ENCODE results near the gene TTLL5. TPM values are rescaled to one million over a fixed set of nuclear protein-coding genes. Genes with fewer than 3 reads are reported as not detected.

Gene TTLL5
- polyA plus RNA-seq, 2 of the 4 experiments (the other 2 are of a cell fraction) = 18.8 to 23.7 TPM

DNA sequence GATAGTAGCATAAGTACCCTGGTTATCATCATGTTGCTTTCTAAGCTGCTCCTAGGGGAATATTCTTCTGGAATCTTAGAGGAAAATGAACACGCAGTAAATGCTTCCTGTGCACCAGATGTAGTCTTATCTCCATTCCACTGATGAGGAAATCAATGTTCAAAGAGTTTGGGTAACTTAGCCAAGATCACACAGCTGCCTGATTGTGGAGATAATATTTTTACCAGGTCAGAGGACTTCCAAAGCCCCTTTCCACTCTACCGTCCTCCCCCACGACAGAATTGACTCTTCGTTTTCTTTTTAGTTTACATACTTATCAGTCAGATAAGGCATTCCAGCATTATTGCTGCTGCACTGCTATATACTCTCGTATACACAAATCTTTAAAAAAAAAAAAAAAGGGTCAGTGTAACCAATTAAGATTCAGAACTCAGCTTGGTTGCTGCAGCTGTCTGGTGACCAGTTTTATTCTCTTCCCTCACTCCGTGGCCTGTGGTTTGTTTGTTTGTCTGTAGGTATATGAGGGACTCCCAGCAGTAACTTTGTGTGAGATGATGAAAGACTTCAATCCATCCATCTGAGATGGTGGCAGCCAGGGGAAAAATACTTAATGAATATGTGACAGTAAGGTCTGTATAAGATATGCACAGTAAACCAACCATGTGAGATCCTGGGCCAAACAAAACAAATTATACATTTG is 210.3 kb downstream of the TTLL5 start:
- Histone ChIP-seq H3K4me1 (peaks cover 13% of the 10 kb centered on the region), H3K4me2 (no peak overlapping the region), H3K4me3 (no peak overlapping the region), H3K9me3 (no peaks in the 10 kb centered on the region), H3K27ac (no peak overlapping the region)
- DNase-seq (ENCODE audit: low read depth in 1 of 2, low spot score in 1 of 2) (no peak), FAIRE-seq (no peak), ATAC-seq (no peak)
- ChIA-PET POLR2A (no interaction called here), CTCF (interaction anchor here (0.6 to 0.7 kb wide), 2 partner anchors 26 to 516 kb away, joined by 3 read pairs; no protein-coding TSS in a partner anchor)
- TF ChIP-seq ZFP36 (IDR thresholded peaks at IDR 0.05; ENCODE audit: borderline replicate concordance, partially characterized antibody) = no peak
- TF ChIP-seq POLR2AphosphoS2 (conservative IDR thresholded peaks at IDR 0.05; ENCODE audit: low read length) = no peak
- no peak for TF ChIP-seq MAFK (IDR thresholded peaks at IDR 0.05; ENCODE audit: partially characterized antibody)
- TF ChIP-seq ZNF302 (CRISPR knock-in tag; IDR thresholded peaks at IDR 0.05) = no peak
- TF ChIP-seq, protein P1, sequence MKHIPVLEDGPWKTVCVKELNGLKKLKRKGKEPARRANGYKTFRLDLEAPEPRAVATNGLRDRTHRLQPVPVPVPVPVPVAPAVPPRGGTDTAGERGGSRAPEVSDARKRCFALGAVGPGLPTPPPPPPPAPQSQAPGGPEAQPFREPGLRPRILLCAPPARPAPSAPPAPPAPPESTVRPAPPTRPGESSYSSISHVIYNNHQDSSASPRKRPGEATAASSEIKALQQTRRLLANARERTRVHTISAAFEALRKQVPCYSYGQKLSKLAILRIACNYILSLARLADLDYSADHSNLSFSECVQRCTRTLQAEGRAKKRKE (CRISPR knock-in tag; IDR thresholded peaks at IDR 0.05; ENCODE audit: low read depth) = no peak
- TF ChIP-seq POLR2A (IDR thresholded peaks at IDR 0.05; ENCODE audit: low read length) = no peak
- TF ChIP-seq JUN (IDR thresholded peaks at IDR 0.05) = no peak
- TF ChIP-seq PHF8 (IDR thresholded peaks at IDR 0.05; ENCODE audit: borderline replicate concordance, low read depth) = no peak
- TF ChIP-seq, protein P2, sequence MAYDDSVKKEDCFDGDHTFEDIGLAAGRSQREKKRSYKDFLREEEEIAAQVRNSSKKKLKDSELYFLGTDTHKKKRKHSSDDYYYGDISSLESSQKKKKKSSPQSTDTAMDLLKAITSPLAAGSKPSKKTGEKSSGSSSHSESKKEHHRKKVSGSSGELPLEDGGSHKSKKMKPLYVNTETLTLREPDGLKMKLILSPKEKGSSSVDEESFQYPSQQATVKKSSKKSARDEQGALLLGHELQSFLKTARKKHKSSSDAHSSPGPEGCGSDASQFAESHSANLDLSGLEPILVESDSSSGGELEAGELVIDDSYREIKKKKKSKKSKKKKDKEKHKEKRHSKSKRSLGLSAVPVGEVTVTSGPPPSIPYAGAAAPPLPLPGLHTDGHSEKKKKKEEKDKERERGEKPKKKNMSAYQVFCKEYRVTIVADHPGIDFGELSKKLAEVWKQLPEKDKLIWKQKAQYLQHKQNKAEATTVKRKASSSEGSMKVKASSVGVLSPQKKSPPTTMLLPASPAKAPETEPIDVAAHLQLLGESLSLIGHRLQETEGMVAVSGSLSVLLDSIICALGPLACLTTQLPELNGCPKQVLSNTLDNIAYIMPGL (CRISPR knock-in tag; IDR thresholded peaks at IDR 0.05; ENCODE audit: borderline replicate concordance) = no peak
- TF ChIP-seq, protein P3, sequence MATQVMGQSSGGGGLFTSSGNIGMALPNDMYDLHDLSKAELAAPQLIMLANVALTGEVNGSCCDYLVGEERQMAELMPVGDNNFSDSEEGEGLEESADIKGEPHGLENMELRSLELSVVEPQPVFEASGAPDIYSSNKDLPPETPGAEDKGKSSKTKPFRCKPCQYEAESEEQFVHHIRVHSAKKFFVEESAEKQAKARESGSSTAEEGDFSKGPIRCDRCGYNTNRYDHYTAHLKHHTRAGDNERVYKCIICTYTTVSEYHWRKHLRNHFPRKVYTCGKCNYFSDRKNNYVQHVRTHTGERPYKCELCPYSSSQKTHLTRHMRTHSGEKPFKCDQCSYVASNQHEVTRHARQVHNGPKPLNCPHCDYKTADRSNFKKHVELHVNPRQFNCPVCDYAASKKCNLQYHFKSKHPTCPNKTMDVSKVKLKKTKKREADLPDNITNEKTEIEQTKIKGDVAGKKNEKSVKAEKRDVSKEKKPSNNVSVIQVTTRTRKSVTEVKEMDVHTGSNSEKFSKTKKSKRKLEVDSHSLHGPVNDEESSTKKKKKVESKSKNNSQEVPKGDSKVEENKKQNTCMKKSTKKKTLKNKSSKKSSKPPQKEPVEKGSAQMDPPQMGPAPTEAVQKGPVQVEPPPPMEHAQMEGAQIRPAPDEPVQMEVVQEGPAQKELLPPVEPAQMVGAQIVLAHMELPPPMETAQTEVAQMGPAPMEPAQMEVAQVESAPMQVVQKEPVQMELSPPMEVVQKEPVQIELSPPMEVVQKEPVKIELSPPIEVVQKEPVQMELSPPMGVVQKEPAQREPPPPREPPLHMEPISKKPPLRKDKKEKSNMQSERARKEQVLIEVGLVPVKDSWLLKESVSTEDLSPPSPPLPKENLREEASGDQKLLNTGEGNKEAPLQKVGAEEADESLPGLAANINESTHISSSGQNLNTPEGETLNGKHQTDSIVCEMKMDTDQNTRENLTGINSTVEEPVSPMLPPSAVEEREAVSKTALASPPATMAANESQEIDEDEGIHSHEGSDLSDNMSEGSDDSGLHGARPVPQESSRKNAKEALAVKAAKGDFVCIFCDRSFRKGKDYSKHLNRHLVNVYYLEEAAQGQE (IDR thresholded peaks at IDR 0.05) = no peak
- WGBS (ENCODE audit: missing lambda C conversion rate) = 89% methylated on average over 6 of the region's 6 CpGs

DNA sequence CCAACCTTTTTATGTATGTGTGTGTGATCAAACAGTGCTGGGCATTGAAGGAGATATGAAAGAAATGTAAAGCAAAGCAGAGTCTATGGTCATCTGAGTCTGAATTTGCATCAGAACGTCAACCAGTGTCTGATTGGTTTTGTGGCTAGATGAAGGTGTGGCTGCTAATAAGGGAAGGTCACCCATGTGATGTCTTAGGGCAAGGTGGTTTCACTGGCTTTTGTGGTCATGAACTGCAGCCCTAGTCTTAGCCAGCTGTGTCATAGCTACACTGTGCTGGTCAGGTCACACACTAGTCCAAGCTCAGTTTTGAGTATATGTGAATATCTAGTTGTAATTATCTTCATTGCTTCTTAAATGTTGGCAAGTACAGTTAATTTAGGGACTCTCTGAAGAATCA is 214.9 kb downstream of the TTLL5 start:
- DNase-seq (ENCODE audit: low read depth in 1 of 2, low spot score in 1 of 2) = no peak
- H3K27ac ChIP-seq = no peak overlapping the region
- TF ChIP-seq NPAS2 (CRISPR knock-in tag; IDR thresholded peaks at IDR 0.05; ENCODE audit: borderline replicate concordance) = no peak
- TF ChIP-seq, protein P4, sequence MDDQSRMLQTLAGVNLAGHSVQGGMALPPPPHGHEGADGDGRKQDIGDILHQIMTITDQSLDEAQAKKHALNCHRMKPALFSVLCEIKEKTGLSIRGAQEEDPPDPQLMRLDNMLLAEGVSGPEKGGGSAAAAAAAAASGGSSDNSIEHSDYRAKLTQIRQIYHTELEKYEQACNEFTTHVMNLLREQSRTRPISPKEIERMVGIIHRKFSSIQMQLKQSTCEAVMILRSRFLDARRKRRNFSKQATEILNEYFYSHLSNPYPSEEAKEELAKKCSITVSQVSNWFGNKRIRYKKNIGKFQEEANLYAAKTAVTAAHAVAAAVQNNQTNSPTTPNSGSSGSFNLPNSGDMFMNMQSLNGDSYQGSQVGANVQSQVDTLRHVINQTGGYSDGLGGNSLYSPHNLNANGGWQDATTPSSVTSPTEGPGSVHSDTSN (IDR thresholded peaks at IDR 0.05) = no peak
- no peak for TF ChIP-seq ZSCAN20 (CRISPR knock-in tag; IDR thresholded peaks at IDR 0.05)
- no peak overlapping the region for H3K4me3 ChIP-seq
- POLR2A ChIA-PET = no interaction called here
- H3K4me1 ChIP-seq = peaks cover 17% of the 10 kb centered on the region
- 94% methylated on average over 1 of the region's 1 CpG for WGBS (ENCODE audit: missing lambda C conversion rate)
- H3K9me3 ChIP-seq = no peaks in the 10 kb centered on the region
- no peak overlapping the region for H3K4me2 ChIP-seq
- CTCF ChIA-PET = interaction anchor here (0.9 to 1.2 kb wide), 4 partner anchors 7 to 101 kb away, joined by 3 to 4 read pairs (median 3); no protein-coding TSS in a partner anchor
- no peak for FAIRE-seq
- ATAC-seq = no peak

DNA sequence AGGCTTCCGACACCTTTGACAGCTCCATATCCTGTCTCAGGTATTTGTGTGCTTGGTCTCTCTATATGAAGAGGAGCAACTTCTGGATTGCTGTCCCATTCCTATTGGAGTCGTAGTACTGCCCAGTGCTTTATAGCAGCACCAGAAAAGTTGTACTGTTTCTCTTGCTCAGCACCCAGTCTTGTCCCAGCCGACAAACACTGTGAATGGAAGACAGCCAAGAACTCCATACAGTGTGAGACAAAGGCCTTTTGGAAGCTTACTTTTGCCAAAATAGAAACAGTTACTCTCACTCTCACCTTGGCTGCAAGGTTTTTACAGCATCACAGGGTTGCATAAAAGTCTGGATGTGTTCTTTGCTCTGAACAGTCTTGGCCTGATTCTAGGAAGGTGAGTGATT is 215.5 kb downstream of the TTLL5 start:
- Histone ChIP-seq H3K27ac (no peak overlapping the region), H3K9me3 (no peaks in the 10 kb centered on the region), H3K4me3 (no peak overlapping the region), H3K4me1 (peaks cover 17% of the 10 kb centered on the region), H3K4me2 (no peak overlapping the region)
- DNase-seq (ENCODE audit: low read depth in 1 of 2, low spot score in 1 of 2) = no peak
- no peak for FAIRE-seq
- ATAC-seq = no peak
- CTCF ChIA-PET = interaction anchor here (0.9 to 1.2 kb wide), 3 partner anchors 8 to 100 kb away, joined by 3 to 4 read pairs (median 3); no protein-coding TSS in a partner anchor
- 86% methylated on average over 3 of the region's 3 CpGs for WGBS (ENCODE audit: missing lambda C conversion rate)
- POLR2A ChIA-PET = no interaction called here
- TF ChIP-seq CBX2 (IDR thresholded peaks at IDR 0.05; ENCODE audit: borderline replicate concordance, low read depth) (no peak), POLR2A (IDR thresholded peaks at IDR 0.05; ENCODE audit: low read length) (no peak), NR3C1 (IDR thresholded peaks at IDR 0.05) (no peak)
- TF ChIP-seq, protein P5, sequence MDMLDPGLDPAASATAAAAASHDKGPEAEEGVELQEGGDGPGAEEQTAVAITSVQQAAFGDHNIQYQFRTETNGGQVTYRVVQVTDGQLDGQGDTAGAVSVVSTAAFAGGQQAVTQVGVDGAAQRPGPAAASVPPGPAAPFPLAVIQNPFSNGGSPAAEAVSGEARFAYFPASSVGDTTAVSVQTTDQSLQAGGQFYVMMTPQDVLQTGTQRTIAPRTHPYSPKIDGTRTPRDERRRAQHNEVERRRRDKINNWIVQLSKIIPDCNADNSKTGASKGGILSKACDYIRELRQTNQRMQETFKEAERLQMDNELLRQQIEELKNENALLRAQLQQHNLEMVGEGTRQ (IDR thresholded peaks at IDR 0.05) = no peak

Data from A549 (cell line).